Astrocyte (in vitro differentiated cells and primary cell): ENCODE results near the gene PDE11A.

Experiments
- CTCF ChIP-seq: IDR thresholded peaks from 2 replicates; pipeline ENCODE4 v1.5.1; 2011; ENCODE audit warnings: low read depth, mild to moderate bottlenecking, inconsistent platforms, low read length, moderate library complexity; ENCODE audit not compliant: insufficient read depth
- EZH2 ChIP-seq: IDR thresholded peaks from 2 replicates; pipeline ENCODE4 v1.6.1; 2012; ENCODE audit warnings: mild to moderate bottlenecking, low read length, inconsistent platforms; ENCODE audit not compliant: insufficient read depth

- TF ChIP-seq CTCF (no peak), EZH2 (no peak)
Observed at GRCh38 chr2:177984749-177985148, 87.8 kb downstream of the PDE11A start.
